ENCODE results near the gene FBXO5. TPM values are rescaled to one million over a fixed set of nuclear protein-coding genes. Genes with fewer than 3 reads are reported as not detected.
A peak's percentile ranks its signal among the peaks of the same experiment; 100 is the strongest.
"Not testable (repeated sequence)": the region's sequence is repeated elsewhere in the genome, so short reads cannot be mapped to it uniquely, and the experiment has no call there.

FBXO5 gene
- total RNA-seq, 2 experiments from 2014 or later, result 80.7 to 91.1 TPM

GRCh38 chr6:153012856-153013255 is 30.0 kb upstream of the FBXO5 start:
- POLR2A ChIA-PET, result no interaction called here
- Mint-ChIP-seq H3K36me3 (ENCODE audit: low read depth) (no peaks in the 10 kb centered on the region), H3K27ac (no peak overlapping the region), H3K4me3 (no peak overlapping the region), H3K9me3 (no peaks in the 10 kb centered on the region), H3K27me3 (peaks cover 47% of the 10 kb centered on the region), H3K4me1 (no peaks in the 10 kb centered on the region)
- CTCF ChIA-PET, result no interaction called here
- DNase-seq, result no peak

GRCh38 chr6:153003366-153003690 is 20.5 kb upstream of the FBXO5 start:
- Mint-ChIP-seq H3K4me3 (peak overlapping the region; percentile 96), H3K27ac (peak overlapping the region; percentile 94), H3K4me1 (peaks cover 37% of the 10 kb centered on the region), H3K9me3 (peaks cover 5% of the 10 kb centered on the region), H3K36me3 (ENCODE audit: low read depth) (peaks cover 27% of the 10 kb centered on the region), H3K27me3 (peaks cover 5% of the 10 kb centered on the region)
- CTCF ChIA-PET, result no interaction called here
- DNase-seq, result no peak
- POLR2A ChIA-PET, result no interaction called here

- CTCF ChIA-PET, result no interaction called here
- Mint-ChIP-seq H3K4me1 (peaks cover 37% of the 10 kb centered on the region), H3K27me3 (peaks cover 3% of the 10 kb centered on the region), H3K27ac (peak within 1 kb of the TSS; percentile 95), H3K4me3 (peak within 1 kb of the TSS; percentile 96), H3K36me3 (ENCODE audit: low read depth) (peaks cover 29% of the 10 kb centered on the region), H3K9me3 (peaks cover 5% of the 10 kb centered on the region)
- DNase-seq, result peak; percentile 91
- POLR2A ChIA-PET, result no interaction called here
These were observed 19.9 kb upstream of the FBXO5 start, which contains the start of gene MTRF1L for GRCh38 chr6:153002613-153003365. Gene MTRF1L, minus strand, starts transcription at chr6:153002709. Its CDS starts 24 bp downstream, at chr6:153002685.

- Mint-ChIP-seq H3K36me3 (ENCODE audit: low read depth) (peaks cover 36% of the 10 kb centered on the region), H3K9me3 (peaks cover 5% of the 10 kb centered on the region)
- DNase-seq, result peak; percentile 9
These were observed 19.1 kb upstream of the FBXO5 start for GRCh38 chr6:153001767-153002612.

GRCh38 chr6:153000790-153001189 is 17.9 kb upstream of the FBXO5 start:
- Mint-ChIP-seq H3K36me3 (ENCODE audit: low read depth) (peaks cover 45% of the 10 kb centered on the region), H3K4me3 (peak overlapping the region; percentile 96), H3K4me1 (peaks cover 55% of the 10 kb centered on the region), H3K27ac (peak overlapping the region; percentile 95)
- POLR2A ChIA-PET, result interaction anchor here (1.0 kb wide), 1 partner anchor 18 kb away, joined by 5 read pairs; the partner anchor contains the start of gene FBXO5
- H3K9me3 Mint-ChIP-seq, DNase-seq, H3K27me3 Mint-ChIP-seq, CTCF ChIA-PET: not testable (repeated sequence)

More at GRCh38 chr6:153001767-153002612, 19.1 kb upstream of the FBXO5 start:
- H3K27ac Mint-ChIP-seq, result peak overlapping the region; percentile 95
- H3K4me1 Mint-ChIP-seq, result peaks cover 43% of the 10 kb centered on the region
- POLR2A ChIA-PET, result interaction anchor here (0.8 kb wide), 1 partner anchor 17 kb away, joined by 4 read pairs; no protein-coding TSS in a partner anchor
- peaks cover 3% of the 10 kb centered on the region for H3K27me3 Mint-ChIP-seq
- CTCF ChIA-PET, result no interaction called here
- H3K4me3 Mint-ChIP-seq, result peak overlapping the region; percentile 96

GRCh38 chr6:153000243-153000642 is 17.4 kb upstream of the FBXO5 start:
- Mint-ChIP-seq H3K36me3 (ENCODE audit: low read depth) (peaks cover 49% of the 10 kb centered on the region), H3K4me1 (peaks cover 60% of the 10 kb centered on the region), H3K27ac (peak overlapping the region; percentile 3), H3K4me3 (peak overlapping the region; percentile 37), H3K9me3 (peaks cover 5% of the 10 kb centered on the region), H3K27me3 (no peaks in the 10 kb centered on the region)
- ChIA-PET POLR2A (interaction anchor here (0.8 kb wide), 1 partner anchor 17 kb away, joined by 3 read pairs; the partner anchor contains the start of gene FBXO5), CTCF (no interaction called here)
- DNase-seq, result no peak

- peaks cover 60% of the 10 kb centered on the region for H3K4me1 Mint-ChIP-seq
- CTCF ChIA-PET, result interaction anchor here (0.6 kb wide), 1 partner anchor 1103 kb away, joined by 4 read pairs; no protein-coding TSS in a partner anchor
These were observed 16.7 kb upstream of the FBXO5 start for GRCh38 chr6:152999538-152999937.

GRCh38 chr6:152993847-152994246 is 11.0 kb upstream of the FBXO5 start:
- Mint-ChIP-seq H3K27me3 (no peaks in the 10 kb centered on the region), H3K4me1 (peaks cover 48% of the 10 kb centered on the region), H3K4me3 (no peak overlapping the region), H3K9me3 (no peaks in the 10 kb centered on the region), H3K36me3 (ENCODE audit: low read depth) (peaks cover 64% of the 10 kb centered on the region), H3K27ac (no peak overlapping the region)
- CTCF ChIA-PET, result no interaction called here
- no peak for DNase-seq
- POLR2A ChIA-PET, result no interaction called here

More at GRCh38 chr6:152999538-152999937, 16.7 kb upstream of the FBXO5 start:
- Mint-ChIP-seq H3K36me3 (ENCODE audit: low read depth) (peaks cover 52% of the 10 kb centered on the region), H3K27ac (peak overlapping the region; percentile 48), H3K4me3 (peak overlapping the region; percentile 29)
- not testable (repeated sequence) for H3K9me3 Mint-ChIP-seq, H3K27me3 Mint-ChIP-seq, DNase-seq
- POLR2A ChIA-PET, result interaction anchor here (0.8 kb wide), 1 partner anchor 17 kb away, joined by 3 read pairs; the partner anchor contains the start of gene FBXO5

GRCh38 chr6:152993431-152993830 is 10.6 kb upstream of the FBXO5 start:
- Mint-ChIP-seq H3K4me3 (no peak overlapping the region), H3K27ac (no peak overlapping the region), H3K4me1 (peaks cover 45% of the 10 kb centered on the region), H3K9me3 (no peaks in the 10 kb centered on the region), H3K27me3 (no peaks in the 10 kb centered on the region), H3K36me3 (ENCODE audit: low read depth) (peaks cover 63% of the 10 kb centered on the region)
- ChIA-PET CTCF (no interaction called here), POLR2A (no interaction called here)
- DNase-seq, result no peak

- peaks cover 33% of the 10 kb centered on the region for H3K36me3 Mint-ChIP-seq (ENCODE audit: low read depth)
- ChIA-PET POLR2A (interaction anchor here (0.5 kb wide), 1 partner anchor 8 kb away, joined by 4 read pairs; no protein-coding TSS in a partner anchor), CTCF (no interaction called here)
- no peak overlapping the region for H3K4me3 Mint-ChIP-seq
- H3K27ac Mint-ChIP-seq, result no peak overlapping the region
- H3K4me1 Mint-ChIP-seq, result peaks cover 31% of the 10 kb centered on the region
- no peak for DNase-seq
- H3K27me3 Mint-ChIP-seq, result no peaks in the 10 kb centered on the region
- no peaks in the 10 kb centered on the region for H3K9me3 Mint-ChIP-seq
These were observed 4.1 kb upstream of the FBXO5 start for GRCh38 chr6:152986978-152987377.

GRCh38 chr6:152985300-152985699 is 2.5 kb upstream of the FBXO5 start:
- POLR2A ChIA-PET, result interaction anchor here (0.7 kb wide), 1 partner anchor 17 kb away, joined by 4 read pairs; no protein-coding TSS in a partner anchor
- H3K4me3 Mint-ChIP-seq, result peak overlapping the region; percentile 99
- not testable (repeated sequence) for H3K9me3 Mint-ChIP-seq, DNase-seq, H3K27me3 Mint-ChIP-seq
- H3K4me1 Mint-ChIP-seq, result peaks cover 37% of the 10 kb centered on the region
- H3K36me3 Mint-ChIP-seq (ENCODE audit: low read depth), result peaks cover 39% of the 10 kb centered on the region
- peak overlapping the region; percentile 60 for H3K27ac Mint-ChIP-seq
- CTCF ChIA-PET, result interaction anchor here (0.9 kb wide), 1 partner anchor 13 kb away, joined by 3 read pairs; no protein-coding TSS in a partner anchor

GRCh38 chr6:152984513-152984872 is 1.7 kb upstream of the FBXO5 start:
- ChIA-PET POLR2A (no interaction called here), CTCF (no interaction called here)
- H3K27ac Mint-ChIP-seq, result peak overlapping the region; percentile 100
- no peak for DNase-seq
- H3K36me3 Mint-ChIP-seq (ENCODE audit: low read depth), result peaks cover 37% of the 10 kb centered on the region
- peak overlapping the region; percentile 99 for H3K4me3 Mint-ChIP-seq
- H3K9me3 Mint-ChIP-seq, result no peaks in the 10 kb centered on the region
- H3K27me3 Mint-ChIP-seq, result no peaks in the 10 kb centered on the region
- H3K4me1 Mint-ChIP-seq, result peaks cover 38% of the 10 kb centered on the region

All from activated CD4-positive, alpha-beta T cell treated with anti-CD3 and anti-CD28 coated beads, Interleukin-2, amount 10 ng/mL, durations not matched to agents 7 days and 5 days (primary cell).